SK-N-SH (cell line): Measurements from ENCODE around the gene CASP8. TPM values are rescaled to one million over a fixed set of nuclear protein-coding genes. Genes with fewer than 3 reads are reported as not detected.

Experiments used
- CTCF ChIA-PET: fragments of 300-600, 350-600 bp; formaldehyde crosslinking; extraction: SDS; loops from one replicate; lab custom pipeline; 2021; lab: Yijun Ruan, JAX
- POLR2A ChIA-PET: fragments of 350-600 bp; sonication (Branson Sonifier 250); formaldehyde crosslinking; extraction: SDS; loops from one replicate; lab custom pipeline; 2020; ENCODE audit warnings: antibody characterized with exemption, inconsistent platforms; lab: Yijun Ruan, JAX
- DNase-seq: peaks from one replicate; pipeline ENCODE4 v3.0.0; 2012
- H2AFZ ChIP-seq: fragments of 200-600 bp; sonication (generic); 2 replicates; pipeline ENCODE4 v1.8.1; 2016; ENCODE audit warnings: antibody characterized with exemption, mild to moderate bottlenecking, low read depth
- H3F3A ChIP-seq: fragments of 200-600 bp; sonication (generic); replicated peaks from 2 replicates; pipeline ENCODE3; 2016; ENCODE audit warnings: antibody characterized with exemption, mild to moderate bottlenecking; ENCODE audit not compliant: insufficient read depth
- H3K27ac ChIP-seq, 2 experiments: fragments of 200-500 bp in 1 of 2; fragments of 200-600 bp in 1 of 2; sonication (Bioruptor generic) in 1 of 2; sonication (generic), shearing (Covaris generic) in 1 of 2; 2 replicates each; pipeline versions ENCODE4 v1.5.1 to v1.6.1; 2014 to 2016; ENCODE audit warnings: low read depth in 2 of 2, inconsistent platforms in 1 of 2, low read length in 1 of 2, mild to moderate bottlenecking in 1 of 2, mixed read lengths in 1 of 2
- H3K27me3 ChIP-seq: fragments of 200-600 bp; sonication (generic), shearing (Covaris generic); 2 replicates; pipeline ENCODE4 v1.6.1; 2016; ENCODE audit warnings: mixed run types; ENCODE audit not compliant: insufficient read depth
- H3K36me3 ChIP-seq, 2 experiments: fragments of 200-500 bp in 1 of 2; fragments of 200-600 bp in 1 of 2; sonication (Bioruptor generic) in 1 of 2; sonication (generic) in 1 of 2; replicated peaks in 1 of 2; 2 replicates each; pipeline versions ENCODE3 to v1.5.1; 2014 to 2016; ENCODE audit warnings: low read length in 1 of 2, mild to moderate bottlenecking in 1 of 2; ENCODE audit not compliant: insufficient read depth in 2 of 2, control insufficient read depth in 1 of 2
- H3K4me1 ChIP-seq, 2 experiments: fragments of 200-500 bp in 1 of 2; fragments of 200-600 bp in 1 of 2; sonication (Bioruptor generic) in 1 of 2; sonication (generic), shearing (Covaris generic) in 1 of 2; 2 replicates each; pipeline versions ENCODE4 v1.5.1 to v1.6.1; 2014 to 2016; ENCODE audit warnings: low read depth in 1 of 2, low read length in 1 of 2, mixed run types in 1 of 2; ENCODE audit not compliant: insufficient read depth in 2 of 2, control insufficient read depth in 1 of 2
- H3K4me2 ChIP-seq: fragments of 200-600 bp; sonication (generic), shearing (Covaris generic); 2 replicates; pipeline ENCODE4 v1.6.1; 2017; ENCODE audit warnings: mixed run types
- H3K4me3 ChIP-seq, 2 experiments: fragments of 200-500 bp in 1 of 2; fragments of 200-600 bp in 1 of 2; sonication (Bioruptor generic) in 1 of 2; sonication (generic), shearing (Covaris generic) in 1 of 2; 2 replicates each; pipeline versions ENCODE4 v1.5.1 to v1.8.1; 2014 to 2016; ENCODE audit warnings: low read depth in 2 of 2, inconsistent platforms in 1 of 2, low read length in 1 of 2, mild to moderate bottlenecking in 1 of 2, mixed read lengths in 1 of 2, moderate library complexity in 1 of 2
- H3K79me2 ChIP-seq: fragments of 200-600 bp; sonication (generic); 2 replicates; pipeline ENCODE4 v1.8.1; 2017; ENCODE audit warnings: mild to moderate bottlenecking; ENCODE audit not compliant: insufficient read depth
- H3K9ac ChIP-seq: fragments of 200-600 bp; sonication (generic); 2 replicates; pipeline ENCODE4 v1.6.1; 2017; ENCODE audit warnings: mixed run types
- H3K9me2 ChIP-seq: fragments of 200-600 bp; sonication (generic); 2 replicates; pipeline ENCODE4 v1.6.1; 2017; ENCODE audit warnings: mixed run types
- H3K9me3 ChIP-seq: fragments of 200-600 bp; sonication (generic); 2 replicates; pipeline ENCODE4 v1.6.1; 2017; ENCODE audit warnings: mixed run types, mild to moderate bottlenecking, moderate library complexity
- H4K20me1 ChIP-seq: fragments of 200-600 bp; sonication (generic); 2 replicates; pipeline ENCODE4 v1.6.1; 2017; ENCODE audit warnings: mild to moderate bottlenecking, mixed run types; ENCODE audit not compliant: insufficient read depth
- CHD2 ChIP-seq: fragments of 150-350 bp; IDR thresholded peaks from 2 replicates; pipeline ENCODE4 v1.6.1; 2018; ENCODE audit warnings: low read length; ENCODE audit not compliant: partially characterized antibody
- ELF1 ChIP-seq: IDR thresholded peaks from 2 replicates; pipeline ENCODE4 v1.4.0; 2012
- EZH2phosphoT487 ChIP-seq: fragments of 200-600 bp; sonication (generic); IDR thresholded peaks from 2 replicates; pipeline ENCODE4 v1.6.1; 2017; ENCODE audit warnings: low read depth, mixed run types, mild to moderate bottlenecking, antibody characterized with exemption, moderate library complexity, borderline replicate concordance
- FOSL2 ChIP-seq: IDR thresholded peaks from 2 replicates; pipeline ENCODE4 v1.4.0; 2012; ENCODE audit warnings: low read depth, mild to moderate bottlenecking, moderate library complexity, borderline replicate concordance
- JUND ChIP-seq: IDR thresholded peaks from 2 replicates; pipeline ENCODE4 v1.4.0; 2012
- MXI1 ChIP-seq: IDR thresholded peaks from 2 replicates; pipeline ENCODE4 v1.6.1; 2012; ENCODE audit warnings: mild to moderate bottlenecking, low read depth, low read length, improper control_type of control experiment
- NRF1 ChIP-seq: IDR thresholded peaks from 2 replicates; pipeline ENCODE4 v1.6.1; 2012; ENCODE audit warnings: low read depth, mild to moderate bottlenecking, low read length
- RAD21 ChIP-seq: IDR thresholded peaks from 2 replicates; pipeline ENCODE4 v1.6.1; 2012; ENCODE audit warnings: mild to moderate bottlenecking, low read length
- RCOR1 ChIP-seq: fragments of 150-350 bp; IDR thresholded peaks from 2 replicates; pipeline ENCODE4 v1.6.1; 2017; ENCODE audit warnings: antibody characterized with exemption, low read length
- YY1 ChIP-seq: IDR thresholded peaks from 2 replicates; pipeline ENCODE4 v1.4.0; 2012; ENCODE audit warnings: low read depth, mild to moderate bottlenecking
- WGBS: methylation state at CpG from one replicate; pipeline ENCODE4 v1.1.6; 2017; ENCODE audit warnings: low lambda C conversion rate; 5-methylcytosine and 5-hydroxymethylcytosine counted together
- polyA plus RNA-seq, 3 experiments: library from polyadenylated mRNA; depleted of rRNA; stranded (reverse); fragments of >200 nt; gene quantifications; 2 replicates each; pipeline ENCODE4 v1.2.3, GENCODE V29; 2012
- TF ChIP-seq, protein P1 (sequence below): IDR thresholded peaks from 2 replicates; pipeline ENCODE4 v1.4.0; 2012; ENCODE audit warnings: low read depth, borderline replicate concordance
- TF ChIP-seq, protein P2 (sequence below): IDR thresholded peaks from 2 replicates; pipeline ENCODE4 v1.4.0; 2012; ENCODE audit warnings: low read depth, borderline replicate concordance
- TF ChIP-seq, protein P3 (sequence below): IDR thresholded peaks from 2 replicates; pipeline ENCODE4; 2012
- TF ChIP-seq, protein P4 (sequence below): fragments of 150-350 bp; IDR thresholded peaks from 2 replicates; pipeline ENCODE4 v1.6.1; 2017; ENCODE audit warnings: antibody characterized with exemption, low read length, low read depth, borderline replicate concordance
- TF ChIP-seq, protein P5 (sequence below): IDR thresholded peaks from 2 replicates; pipeline ENCODE4 v1.6.1; 2012; ENCODE audit warnings: mild to moderate bottlenecking, low read depth, low read length, moderate library complexity

The CASP8 gene
- polyA plus RNA-seq, 1 of the 3 experiments (the other 2 are of a cell fraction): 13.1 TPM

DNA sequence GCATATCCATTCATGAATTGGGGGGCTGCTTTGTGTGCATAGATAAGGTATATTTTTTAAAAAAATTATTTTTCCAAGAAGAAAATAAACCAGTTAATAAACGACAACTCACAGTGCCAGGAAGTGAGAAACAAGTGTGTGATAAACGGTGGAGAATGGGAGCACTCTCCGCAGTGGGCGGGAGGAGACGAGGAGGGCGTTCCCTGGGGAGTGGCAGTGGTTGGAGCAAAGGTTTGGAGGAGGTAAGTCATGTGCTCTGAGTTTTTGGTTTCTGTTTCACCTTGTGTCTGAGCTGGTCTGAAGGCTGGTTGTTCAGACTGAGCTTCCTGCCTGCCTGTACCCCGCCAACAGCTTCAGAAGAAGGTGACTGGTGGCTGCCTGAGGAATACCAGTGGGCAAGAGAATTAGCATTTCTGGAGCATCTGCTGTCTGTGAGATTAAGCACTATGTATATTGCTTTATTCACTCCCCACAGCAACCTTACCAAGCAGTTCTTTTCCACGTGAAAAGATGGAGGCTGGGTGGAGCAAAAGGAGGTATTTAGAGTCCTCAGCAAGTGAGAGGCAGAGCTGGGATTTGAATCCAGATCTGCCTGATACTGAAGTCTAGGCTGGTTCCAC, 27.0 kb upstream of the CASP8 start:
- no peak overlapping the region for H3K4me2 ChIP-seq

More for the DNA sequence above, 27.0 kb upstream of the CASP8 start:
- Histone ChIP-seq H3K36me3 (no peaks in the 10 kb centered on the region), H3K9me2 (no peaks in the 10 kb centered on the region), H3K27ac (no peak overlapping the region), H3K27me3 (no peaks in the 10 kb centered on the region), H3K4me1 (peaks cover 0 to 6% of the 10 kb centered on the region in 2 experiments; a peak in 2 of 4 replicates), H4K20me1 (no peaks in the 10 kb centered on the region), H3K4me3 (no peak overlapping the region), H3K79me2 (no peaks in the 10 kb centered on the region), H2AFZ (peak overlapping the region; percentile 91), H3K9me3 (no peaks in the 10 kb centered on the region), H3F3A (peaks cover 6% of the 10 kb centered on the region), H3K9ac (no peak overlapping the region)
- TF ChIP-seq, protein P1, sequence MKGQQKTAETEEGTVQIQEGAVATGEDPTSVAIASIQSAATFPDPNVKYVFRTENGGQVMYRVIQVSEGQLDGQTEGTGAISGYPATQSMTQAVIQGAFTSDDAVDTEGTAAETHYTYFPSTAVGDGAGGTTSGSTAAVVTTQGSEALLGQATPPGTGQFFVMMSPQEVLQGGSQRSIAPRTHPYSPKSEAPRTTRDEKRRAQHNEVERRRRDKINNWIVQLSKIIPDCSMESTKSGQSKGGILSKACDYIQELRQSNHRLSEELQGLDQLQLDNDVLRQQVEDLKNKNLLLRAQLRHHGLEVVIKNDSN: no peak
- no peak for TF ChIP-seq NRF1
- TF ChIP-seq, protein P2, sequence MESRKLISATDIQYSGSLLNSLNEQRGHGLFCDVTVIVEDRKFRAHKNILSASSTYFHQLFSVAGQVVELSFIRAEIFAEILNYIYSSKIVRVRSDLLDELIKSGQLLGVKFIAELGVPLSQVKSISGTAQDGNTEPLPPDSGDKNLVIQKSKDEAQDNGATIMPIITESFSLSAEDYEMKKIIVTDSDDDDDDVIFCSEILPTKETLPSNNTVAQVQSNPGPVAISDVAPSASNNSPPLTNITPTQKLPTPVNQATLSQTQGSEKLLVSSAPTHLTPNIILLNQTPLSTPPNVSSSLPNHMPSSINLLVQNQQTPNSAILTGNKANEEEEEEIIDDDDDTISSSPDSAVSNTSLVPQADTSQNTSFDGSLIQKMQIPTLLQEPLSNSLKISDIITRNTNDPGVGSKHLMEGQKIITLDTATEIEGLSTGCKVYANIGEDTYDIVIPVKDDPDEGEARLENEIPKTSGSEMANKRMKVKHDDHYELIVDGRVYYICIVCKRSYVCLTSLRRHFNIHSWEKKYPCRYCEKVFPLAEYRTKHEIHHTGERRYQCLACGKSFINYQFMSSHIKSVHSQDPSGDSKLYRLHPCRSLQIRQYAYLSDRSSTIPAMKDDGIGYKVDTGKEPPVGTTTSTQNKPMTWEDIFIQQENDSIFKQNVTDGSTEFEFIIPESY: no peak
- TF ChIP-seq, protein P3, sequence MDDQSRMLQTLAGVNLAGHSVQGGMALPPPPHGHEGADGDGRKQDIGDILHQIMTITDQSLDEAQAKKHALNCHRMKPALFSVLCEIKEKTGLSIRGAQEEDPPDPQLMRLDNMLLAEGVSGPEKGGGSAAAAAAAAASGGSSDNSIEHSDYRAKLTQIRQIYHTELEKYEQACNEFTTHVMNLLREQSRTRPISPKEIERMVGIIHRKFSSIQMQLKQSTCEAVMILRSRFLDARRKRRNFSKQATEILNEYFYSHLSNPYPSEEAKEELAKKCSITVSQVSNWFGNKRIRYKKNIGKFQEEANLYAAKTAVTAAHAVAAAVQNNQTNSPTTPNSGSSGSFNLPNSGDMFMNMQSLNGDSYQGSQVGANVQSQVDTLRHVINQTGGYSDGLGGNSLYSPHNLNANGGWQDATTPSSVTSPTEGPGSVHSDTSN: no peak
- TF ChIP-seq CHD2: no peak
- no peak for TF ChIP-seq YY1
- TF ChIP-seq MXI1: no peak
- TF ChIP-seq ELF1: no peak
- TF ChIP-seq EZH2phosphoT487: no peak
- no peak for TF ChIP-seq RAD21
- TF ChIP-seq, protein P4, sequence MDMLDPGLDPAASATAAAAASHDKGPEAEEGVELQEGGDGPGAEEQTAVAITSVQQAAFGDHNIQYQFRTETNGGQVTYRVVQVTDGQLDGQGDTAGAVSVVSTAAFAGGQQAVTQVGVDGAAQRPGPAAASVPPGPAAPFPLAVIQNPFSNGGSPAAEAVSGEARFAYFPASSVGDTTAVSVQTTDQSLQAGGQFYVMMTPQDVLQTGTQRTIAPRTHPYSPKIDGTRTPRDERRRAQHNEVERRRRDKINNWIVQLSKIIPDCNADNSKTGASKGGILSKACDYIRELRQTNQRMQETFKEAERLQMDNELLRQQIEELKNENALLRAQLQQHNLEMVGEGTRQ: no peak
- TF ChIP-seq RCOR1: no peak
- no peak for TF ChIP-seq JUND
- TF ChIP-seq FOSL2: no peak
- TF ChIP-seq, protein P5, sequence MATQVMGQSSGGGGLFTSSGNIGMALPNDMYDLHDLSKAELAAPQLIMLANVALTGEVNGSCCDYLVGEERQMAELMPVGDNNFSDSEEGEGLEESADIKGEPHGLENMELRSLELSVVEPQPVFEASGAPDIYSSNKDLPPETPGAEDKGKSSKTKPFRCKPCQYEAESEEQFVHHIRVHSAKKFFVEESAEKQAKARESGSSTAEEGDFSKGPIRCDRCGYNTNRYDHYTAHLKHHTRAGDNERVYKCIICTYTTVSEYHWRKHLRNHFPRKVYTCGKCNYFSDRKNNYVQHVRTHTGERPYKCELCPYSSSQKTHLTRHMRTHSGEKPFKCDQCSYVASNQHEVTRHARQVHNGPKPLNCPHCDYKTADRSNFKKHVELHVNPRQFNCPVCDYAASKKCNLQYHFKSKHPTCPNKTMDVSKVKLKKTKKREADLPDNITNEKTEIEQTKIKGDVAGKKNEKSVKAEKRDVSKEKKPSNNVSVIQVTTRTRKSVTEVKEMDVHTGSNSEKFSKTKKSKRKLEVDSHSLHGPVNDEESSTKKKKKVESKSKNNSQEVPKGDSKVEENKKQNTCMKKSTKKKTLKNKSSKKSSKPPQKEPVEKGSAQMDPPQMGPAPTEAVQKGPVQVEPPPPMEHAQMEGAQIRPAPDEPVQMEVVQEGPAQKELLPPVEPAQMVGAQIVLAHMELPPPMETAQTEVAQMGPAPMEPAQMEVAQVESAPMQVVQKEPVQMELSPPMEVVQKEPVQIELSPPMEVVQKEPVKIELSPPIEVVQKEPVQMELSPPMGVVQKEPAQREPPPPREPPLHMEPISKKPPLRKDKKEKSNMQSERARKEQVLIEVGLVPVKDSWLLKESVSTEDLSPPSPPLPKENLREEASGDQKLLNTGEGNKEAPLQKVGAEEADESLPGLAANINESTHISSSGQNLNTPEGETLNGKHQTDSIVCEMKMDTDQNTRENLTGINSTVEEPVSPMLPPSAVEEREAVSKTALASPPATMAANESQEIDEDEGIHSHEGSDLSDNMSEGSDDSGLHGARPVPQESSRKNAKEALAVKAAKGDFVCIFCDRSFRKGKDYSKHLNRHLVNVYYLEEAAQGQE: no peak
- WGBS: 79% methylated on average over 8 of the region's 8 CpGs
- POLR2A ChIA-PET: no interaction called here
- CTCF ChIA-PET: interaction anchor here (0.6 to 2.2 kb wide), 8 partner anchors 10 to 627 kb away, joined by 3 to 10 read pairs (median 4); no protein-coding TSS in a partner anchor
- DNase-seq: no peak
